ENCODE results near the gene SH3YL1.

GRCh38 chr2:262117-262516 is 1.7 kb downstream of the SH3YL1 start:
- TF ChIP-seq CTCF (conservative IDR thresholded peaks at IDR 0.05) (no peak), EZH2 (IDR thresholded peaks at IDR 0.05; ENCODE audit: low read depth) (no peak)
